HEK293 (cell line): ENCODE results near the gene DHX8.

Experiments
- CTCF ChIA-PET: fragments of 350-600 bp; formaldehyde crosslinking; extraction: SDS; loops from one replicate; lab custom pipeline; 2021; ENCODE audit warnings: antibody characterized with exemption; lab: Yijun Ruan, JAX
- POLR2A ChIA-PET: fragments of 300-600 bp; formaldehyde crosslinking; extraction: SDS; loops from one replicate; lab custom pipeline; 2020; ENCODE audit warnings: antibody characterized with exemption, inconsistent platforms; lab: Yijun Ruan, JAX
- H3K27ac ChIP-seq: fragments of 200-500 bp; sonication (Bioruptor generic); 2 replicates; pipeline ENCODE4 v1.5.1; 2014; ENCODE audit warnings: low read depth, low read length, control low read depth, inconsistent platforms; ENCODE audit errors: extremely low read depth
- H3K36me3 ChIP-seq, 2 experiments: fragments of 200-500 bp in 1 of 2; sonication (Bioruptor generic) in 1 of 2; 1 replicate in 1 of 2; 2 replicates in 1 of 2; pipeline ENCODE4 v1.5.1; 2014 to 2017; ENCODE audit warnings: inconsistent platforms in 2 of 2, low read length in 2 of 2; ENCODE audit not compliant: control insufficient read depth in 2 of 2, insufficient read depth in 1 of 2
- H3K4me1 ChIP-seq: fragments of 200-500 bp; sonication (Bioruptor generic); 2 replicates; pipeline ENCODE4 v1.5.1; 2014; ENCODE audit warnings: mild to moderate bottlenecking, low read length, inconsistent platforms; ENCODE audit not compliant: control insufficient read depth, insufficient read depth
- H3K4me3 ChIP-seq: 2 replicates; pipeline ENCODE4 v1.5.1; 2011; ENCODE audit warnings: low read depth, mild to moderate bottlenecking, control low read depth, low read length, moderate library complexity
- H3K9me3 ChIP-seq: fragments of 200-500 bp; sonication (Bioruptor generic); 2 replicates; pipeline ENCODE4 v1.5.1; 2014; ENCODE audit warnings: low read depth, low read length, inconsistent platforms; ENCODE audit not compliant: control insufficient read depth, insufficient read depth
- FEZF1 ChIP-seq: fragments of 450-650 bp; formaldehyde crosslinking; IDR thresholded peaks from 2 replicates; pipeline ENCODE4 v1.5.1; 2016; ENCODE audit warnings: missing biosample characterization, missing genetic modification characterization
- GLIS2 ChIP-seq: fragments of 450-650 bp; formaldehyde crosslinking; IDR thresholded peaks from 2 replicates; pipeline ENCODE4 v1.5.1; 2016; ENCODE audit warnings: missing biosample characterization, missing genetic modification characterization
- HOXC10 ChIP-seq: sonication (generic); formaldehyde crosslinking; IDR thresholded peaks from 2 replicates; pipeline ENCODE4 v1.8.1; 2023; ENCODE audit warnings: mild to moderate bottlenecking, missing genetic modification reagents
- IKZF3 ChIP-seq: fragments of 450-650 bp; IDR thresholded peaks from 2 replicates; pipeline ENCODE4 v1.5.0; 2018; ENCODE audit warnings: missing biosample characterization, mild to moderate bottlenecking, missing genetic modification characterization, moderate library complexity
- KLF7 ChIP-seq: fragments of 450-650 bp; formaldehyde crosslinking; IDR thresholded peaks from 2 replicates; pipeline ENCODE4 v1.5.1; 2016; ENCODE audit warnings: missing biosample characterization, missing genetic modification characterization, borderline replicate concordance
- PATZ1 ChIP-seq: fragments of 450-650 bp; formaldehyde crosslinking; IDR thresholded peaks from 2 replicates; pipeline ENCODE4 v1.5.1; 2016; ENCODE audit warnings: missing biosample characterization, missing genetic modification characterization
- REPIN1 ChIP-seq: fragments of 450-650 bp; formaldehyde crosslinking; IDR thresholded peaks from 2 replicates; pipeline ENCODE4 v1.5.1; 2017; ENCODE audit warnings: missing biosample characterization, missing genetic modification characterization, low read depth
- TCF7L2 ChIP-seq: IDR thresholded peaks from 2 replicates; pipeline ENCODE4 v1.6.1; 2011; ENCODE audit warnings: low read depth, mild to moderate bottlenecking, inconsistent platforms, low read length, moderate library complexity, borderline replicate concordance
- ZBTB48 ChIP-seq: fragments of 450-650 bp; formaldehyde crosslinking; IDR thresholded peaks from 2 replicates; pipeline ENCODE4 v1.5.1; 2016; ENCODE audit warnings: missing biosample characterization, missing genetic modification characterization
- ZBTB7A ChIP-seq: fragments of 450-650 bp; formaldehyde crosslinking; IDR thresholded peaks from 2 replicates; pipeline ENCODE4 v1.5.1; 2016; ENCODE audit warnings: low read depth, missing biosample characterization, missing genetic modification characterization
- ZEB2 ChIP-seq: fragments of 450-650 bp; formaldehyde crosslinking; IDR thresholded peaks from 2 replicates; pipeline ENCODE4 v1.5.1; 2016; ENCODE audit warnings: missing biosample characterization, missing genetic modification characterization
- ZFHX2 ChIP-seq: fragments of 450-650 bp; formaldehyde crosslinking; conservative IDR thresholded peaks from 2 replicates; pipeline ENCODE4 v1.5.1; 2016; ENCODE audit warnings: missing biosample characterization, missing genetic modification characterization
- ZFP37 ChIP-seq: fragments of 450-650 bp; formaldehyde crosslinking; IDR thresholded peaks from 2 replicates; pipeline ENCODE4 v1.5.1; 2016; ENCODE audit warnings: missing biosample characterization, missing genetic modification characterization
- ZFP41 ChIP-seq: fragments of 450-650 bp; formaldehyde crosslinking; IDR thresholded peaks from 2 replicates; pipeline ENCODE4 v1.5.1; 2016; ENCODE audit warnings: missing biosample characterization, missing genetic modification characterization, borderline replicate concordance
- ZFP69B ChIP-seq: fragments of 450-650 bp; formaldehyde crosslinking; IDR thresholded peaks from 2 replicates; pipeline ENCODE4 v1.5.1; 2016; ENCODE audit warnings: missing biosample characterization, missing genetic modification characterization
- ZNF335 ChIP-seq: fragments of 450-650 bp; formaldehyde crosslinking; conservative IDR thresholded peaks from 2 replicates; pipeline ENCODE4 v1.5.1; 2016; ENCODE audit warnings: missing biosample characterization, missing genetic modification characterization
- ZNF341 ChIP-seq: fragments of 450-650 bp; formaldehyde crosslinking; IDR thresholded peaks from 2 replicates; pipeline ENCODE4; 2016; ENCODE audit warnings: low read depth, missing biosample characterization, missing genetic modification characterization
- ZNF37A ChIP-seq: fragments of 450-650 bp; IDR thresholded peaks from 2 replicates; pipeline ENCODE4 v1.5.1; 2018; ENCODE audit warnings: missing biosample characterization, missing genetic modification characterization
- ZNF398 ChIP-seq: fragments of 450-650 bp; formaldehyde crosslinking; IDR thresholded peaks from 2 replicates; pipeline ENCODE4 v1.5.1; 2017; ENCODE audit warnings: missing biosample characterization, missing genetic modification characterization
- ZNF449 ChIP-seq: fragments of 450-650 bp; formaldehyde crosslinking; IDR thresholded peaks from 2 replicates; pipeline ENCODE4 v1.5.1; 2017; ENCODE audit warnings: missing biosample characterization, mild to moderate bottlenecking, missing genetic modification characterization, moderate library complexity
- ZNF544 ChIP-seq: fragments of 450-650 bp; formaldehyde crosslinking; IDR thresholded peaks from 2 replicates; pipeline ENCODE4 v1.5.0; 2017; ENCODE audit warnings: missing biosample characterization, missing genetic modification characterization
- ZNF621 ChIP-seq: fragments of 450-650 bp; formaldehyde crosslinking; IDR thresholded peaks from 2 replicates; pipeline ENCODE4 v1.5.1; 2017; ENCODE audit warnings: missing biosample characterization, missing genetic modification characterization
- ZNF639 ChIP-seq: fragments of 450-650 bp; formaldehyde crosslinking; IDR thresholded peaks from 2 replicates; pipeline ENCODE4 v1.5.1; 2016; ENCODE audit warnings: missing biosample characterization, missing genetic modification characterization
- ZNF704 ChIP-seq: fragments of 450-650 bp; formaldehyde crosslinking; IDR thresholded peaks from 2 replicates; pipeline ENCODE4 v1.5.1; 2016; ENCODE audit warnings: missing biosample characterization, missing genetic modification characterization

Gene DHX8

GRCh38 chr17:43560461-43561427 lies 77.0 kb downstream of the DHX8 start:
- POLR2A ChIA-PET, result no interaction called here
- Histone ChIP-seq H3K27ac (no peak overlapping the region), H3K4me1 (peaks cover 12% of the 10 kb centered on the region), H3K36me3 (no peaks in the 10 kb centered on the region), H3K9me3 (no peaks in the 10 kb centered on the region), H3K4me3 (no peak overlapping the region)
- peak; percentile 31; the same call in 1 of the 2 replicates for TF ChIP-seq GLIS2 (tag by site-specific recombination)
- no peak for TF ChIP-seq ZFP41
- no peak for TF ChIP-seq ZFP37
- no peak for TF ChIP-seq ZNF621 (tag by site-specific recombination)
- no peak for TF ChIP-seq KLF7 (tag by site-specific recombination)
- no peak for TF ChIP-seq ZNF639 (tag by site-specific recombination)
- TF ChIP-seq HOXC10 (CRISPR knock-in tag), result no peak
- no peak for TF ChIP-seq PATZ1 (tag by site-specific recombination)
- TF ChIP-seq ZNF37A (tag by site-specific recombination), result no peak
- CTCF ChIA-PET, result interaction anchor here (0.6 to 3.5 kb wide), 6 partner anchors 16 to 200 kb away, joined by 3 to 20 read pairs (median 6); no protein-coding TSS in a partner anchor

- Histone ChIP-seq H3K27ac (no peak overlapping the region), H3K4me1 (peaks cover 12% of the 10 kb centered on the region), H3K4me3 (no peak overlapping the region), H3K9me3 (no peaks in the 10 kb centered on the region), H3K36me3 (no peaks in the 10 kb centered on the region)
- ChIA-PET CTCF (interaction anchor here (0.5 to 3.5 kb wide), 9 partner anchors 12 to 204 kb away, joined by 3 to 20 read pairs (median 3); no protein-coding TSS in a partner anchor), POLR2A (no interaction called here)
- TF ChIP-seq ZNF449, result peak; percentile 88
- TF ChIP-seq ZEB2 (tag by site-specific recombination), result no peak
- TF ChIP-seq ZNF398 (tag by site-specific recombination), result peak; percentile 26; the same call in 1 of the 2 replicates
- 0 out of 2 replicates have a peak, but pooled peaks have one; percentile 18 for TF ChIP-seq IKZF3 (tag by site-specific recombination)
- no peak for TF ChIP-seq ZBTB7A
- peak; percentile 50; the same call in 1 of the 2 replicates for TF ChIP-seq ZNF335 (tag by site-specific recombination)
- no peak for TF ChIP-seq REPIN1 (tag by site-specific recombination)
- peak; percentile 81; the same call in 1 of the 2 replicates for TF ChIP-seq TCF7L2
- TF ChIP-seq ZNF544, result no peak
- peak; percentile 68 for TF ChIP-seq FEZF1 (tag by site-specific recombination)
- 0 out of 2 replicates have a peak, but pooled peaks have one; percentile 4 for TF ChIP-seq ZBTB48 (tag by site-specific recombination)
- no peak for TF ChIP-seq ZFHX2
- peak; percentile 99 for TF ChIP-seq ZNF341 (tag by site-specific recombination)
- no peak for TF ChIP-seq ZNF704 (tag by site-specific recombination)
- peak; percentile 64 for TF ChIP-seq ZFP69B (tag by site-specific recombination)
Observed at GRCh38 chr17:43562679-43563599, 79.2 kb downstream of the DHX8 start.
